ENCODE data around the gene ADCY9.

The ADCY9 gene

DNA sequence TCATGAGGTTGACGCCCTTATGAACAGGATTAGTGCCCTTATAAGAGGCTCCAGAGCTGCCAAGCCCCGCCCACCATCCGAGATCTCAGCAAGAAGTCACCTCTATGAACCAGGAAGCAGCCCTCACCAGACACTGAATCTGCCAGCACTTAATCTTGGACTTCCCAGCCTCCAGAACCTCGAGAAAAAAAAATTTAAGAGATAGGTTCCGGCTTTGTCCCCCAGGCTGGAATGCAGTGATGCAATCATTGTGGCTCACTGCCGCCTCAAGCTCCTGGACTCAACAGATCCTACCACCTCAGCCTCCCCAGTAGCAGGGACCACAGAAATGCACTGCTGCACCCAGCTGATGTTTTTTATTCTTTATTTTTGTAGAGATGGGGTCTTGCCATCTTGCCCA is 22.5 kb upstream of the ADCY9 start:
- no peaks in the 10 kb centered on the region for H3K9me3 ChIP-seq (ENCODE audit: insufficient read depth, low read length)
- no peaks in the 10 kb centered on the region for H3K27me3 ChIP-seq (ENCODE audit: low read length)
- no peaks in the 10 kb centered on the region for H4K20me1 ChIP-seq (ENCODE audit: low read depth, low read length)
- no peaks in the 10 kb centered on the region for H3F3A ChIP-seq (ENCODE audit: insufficient read depth)
- H3K4me3 ChIP-seq (ENCODE audit: insufficient read depth, low read length, poor library complexity, severe bottlenecking): no peak overlapping the region
- TF ChIP-seq EZH2phosphoT487 (conservative IDR thresholded peaks at IDR 0.05; ENCODE audit: low read length): no peak
- TF ChIP-seq, protein P1, sequence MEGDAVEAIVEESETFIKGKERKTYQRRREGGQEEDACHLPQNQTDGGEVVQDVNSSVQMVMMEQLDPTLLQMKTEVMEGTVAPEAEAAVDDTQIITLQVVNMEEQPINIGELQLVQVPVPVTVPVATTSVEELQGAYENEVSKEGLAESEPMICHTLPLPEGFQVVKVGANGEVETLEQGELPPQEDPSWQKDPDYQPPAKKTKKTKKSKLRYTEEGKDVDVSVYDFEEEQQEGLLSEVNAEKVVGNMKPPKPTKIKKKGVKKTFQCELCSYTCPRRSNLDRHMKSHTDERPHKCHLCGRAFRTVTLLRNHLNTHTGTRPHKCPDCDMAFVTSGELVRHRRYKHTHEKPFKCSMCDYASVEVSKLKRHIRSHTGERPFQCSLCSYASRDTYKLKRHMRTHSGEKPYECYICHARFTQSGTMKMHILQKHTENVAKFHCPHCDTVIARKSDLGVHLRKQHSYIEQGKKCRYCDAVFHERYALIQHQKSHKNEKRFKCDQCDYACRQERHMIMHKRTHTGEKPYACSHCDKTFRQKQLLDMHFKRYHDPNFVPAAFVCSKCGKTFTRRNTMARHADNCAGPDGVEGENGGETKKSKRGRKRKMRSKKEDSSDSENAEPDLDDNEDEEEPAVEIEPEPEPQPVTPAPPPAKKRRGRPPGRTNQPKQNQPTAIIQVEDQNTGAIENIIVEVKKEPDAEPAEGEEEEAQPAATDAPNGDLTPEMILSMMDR (IDR thresholded peaks at IDR 0.05; ENCODE audit: insufficient read depth, low read length, poor library complexity, severe bottlenecking): no peak
- H2AFZ ChIP-seq (ENCODE audit: low read depth, low read length, severe bottlenecking): no peak overlapping the region
- H3K27ac ChIP-seq (ENCODE audit: low read depth, low read length): no peak overlapping the region
- no peaks in the 10 kb centered on the region for H3K9me2 ChIP-seq (replicated peaks; ENCODE audit: insufficient read depth, low read length)
- no peak overlapping the region for H3K9ac ChIP-seq (ENCODE audit: low read length)
- H3K79me2 ChIP-seq (ENCODE audit: insufficient read depth, low read length): no peaks in the 10 kb centered on the region
- no peaks in the 10 kb centered on the region for H3K36me3 ChIP-seq (ENCODE audit: low read length)
- no peak overlapping the region for H3K4me2 ChIP-seq (ENCODE audit: low read depth, low read length, poor library complexity, severe bottlenecking)

DNA sequence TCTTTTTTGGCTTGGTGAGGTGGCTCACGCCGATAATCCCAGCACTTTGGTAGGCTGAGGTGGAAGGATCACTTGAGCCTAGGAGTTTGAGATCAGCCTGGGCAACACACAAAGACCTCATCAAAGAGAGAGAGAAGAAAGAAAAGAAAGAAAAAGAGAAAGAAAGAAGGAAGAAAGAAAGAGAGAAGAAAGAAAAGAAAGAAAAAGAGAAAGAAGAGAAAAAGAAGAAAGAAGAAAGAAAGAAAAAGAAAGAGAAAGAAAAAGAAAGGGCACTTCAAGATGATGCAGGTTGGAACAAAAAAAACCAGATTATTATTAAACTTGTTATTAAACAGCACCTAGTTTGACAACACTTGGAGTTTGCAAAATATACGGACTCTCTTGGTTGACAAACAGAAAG is 21.2 kb upstream of the ADCY9 start:
- Histone ChIP-seq H3K4me2 (ENCODE audit: low read depth, low read length, poor library complexity, severe bottlenecking) (no peak overlapping the region), H4K20me1 (ENCODE audit: low read depth, low read length) (no peaks in the 10 kb centered on the region), H3K36me3 (ENCODE audit: low read length) (no peaks in the 10 kb centered on the region), H3K4me3 (ENCODE audit: insufficient read depth, low read length, poor library complexity, severe bottlenecking) (no peak overlapping the region), H3K9me2 (replicated peaks; ENCODE audit: insufficient read depth, low read length) (no peaks in the 10 kb centered on the region), H3K79me2 (ENCODE audit: insufficient read depth, low read length) (no peaks in the 10 kb centered on the region), H3F3A (ENCODE audit: insufficient read depth) (no peaks in the 10 kb centered on the region), H3K9me3 (ENCODE audit: insufficient read depth, low read length) (no peaks in the 10 kb centered on the region), H3K27me3 (ENCODE audit: low read length) (no peaks in the 10 kb centered on the region), H2AFZ (ENCODE audit: low read depth, low read length, severe bottlenecking) (no peak overlapping the region), H3K9ac (ENCODE audit: low read length) (no peak overlapping the region), H3K27ac (ENCODE audit: low read depth, low read length) (no peak overlapping the region)
- TF ChIP-seq, protein P1 (IDR thresholded peaks at IDR 0.05; ENCODE audit: insufficient read depth, low read length, poor library complexity, severe bottlenecking): no peak
- TF ChIP-seq EZH2phosphoT487 (conservative IDR thresholded peaks at IDR 0.05; ENCODE audit: low read length): no peak

DNA sequence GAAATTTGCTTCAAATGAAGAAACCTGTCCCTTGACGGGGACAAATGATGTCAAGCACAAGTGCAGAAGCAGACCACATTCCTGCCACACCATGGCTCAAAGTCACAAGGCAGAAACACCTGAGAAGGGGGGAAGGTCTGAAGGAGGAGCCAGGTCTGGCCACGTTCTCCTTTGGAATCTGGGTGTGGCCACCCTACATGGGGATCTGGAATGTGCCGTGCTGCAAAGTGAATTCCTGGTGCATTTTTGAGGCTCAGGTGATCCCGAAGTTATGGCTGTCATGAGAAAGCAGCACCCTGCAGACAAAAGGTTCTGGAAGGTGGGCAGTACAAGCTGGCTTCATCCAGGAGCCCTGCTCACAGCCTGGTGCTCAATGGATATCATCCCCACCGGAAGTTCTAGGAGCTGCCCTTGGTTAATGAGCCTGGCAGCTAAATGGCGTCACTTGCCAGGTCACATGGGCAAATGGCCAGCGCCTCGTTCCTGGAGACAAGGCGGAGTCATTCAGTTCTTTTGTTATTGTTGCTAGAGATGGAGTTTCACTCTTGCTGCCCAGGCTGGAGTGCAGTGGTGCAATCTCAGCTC is 20.1 kb upstream of the ADCY9 start:
- Histone ChIP-seq H3K27ac (ENCODE audit: low read depth, low read length) (no peak overlapping the region), H3K4me3 (ENCODE audit: insufficient read depth, low read length, poor library complexity, severe bottlenecking) (no peak overlapping the region)

More for the DNA sequence above, 20.1 kb upstream of the ADCY9 start:
- Histone ChIP-seq H3F3A (ENCODE audit: insufficient read depth) (no peaks in the 10 kb centered on the region), H3K79me2 (ENCODE audit: insufficient read depth, low read length) (no peaks in the 10 kb centered on the region), H3K9ac (ENCODE audit: low read length) (no peak overlapping the region), H4K20me1 (ENCODE audit: low read depth, low read length) (no peaks in the 10 kb centered on the region), H3K4me2 (ENCODE audit: low read depth, low read length, poor library complexity, severe bottlenecking) (no peak overlapping the region), H2AFZ (ENCODE audit: low read depth, low read length, severe bottlenecking) (no peak overlapping the region), H3K9me2 (replicated peaks; ENCODE audit: insufficient read depth, low read length) (no peaks in the 10 kb centered on the region), H3K9me3 (ENCODE audit: insufficient read depth, low read length) (no peaks in the 10 kb centered on the region), H3K27me3 (ENCODE audit: low read length) (no peaks in the 10 kb centered on the region), H3K36me3 (ENCODE audit: low read length) (no peaks in the 10 kb centered on the region)
- TF ChIP-seq, protein P1 (IDR thresholded peaks at IDR 0.05; ENCODE audit: insufficient read depth, low read length, poor library complexity, severe bottlenecking): no peak
- no peak for TF ChIP-seq EZH2phosphoT487 (conservative IDR thresholded peaks at IDR 0.05; ENCODE audit: low read length)

Measured in SU-DHL-6 (cell line).